NT2/D1 (cell line): ENCODE results near the gene TNFRSF1A.
A peak's percentile ranks its signal among the peaks of the same experiment; 100 is the strongest.

Experiments
- DNase-seq: peaks from one replicate; pipeline ENCODE4 v3.0.0-alpha.2; 2011; ENCODE audit warnings: low read depth, low spot score
- H3K27me3 ChIP-seq: 2 replicates; pipeline ENCODE4 v1.6.0; 2011; ENCODE audit warnings: mild to moderate bottlenecking; ENCODE audit not compliant: insufficient read length, insufficient read depth
- H3K36me3 ChIP-seq: 2 replicates; pipeline ENCODE4 v1.6.1; 2011; ENCODE audit warnings: mild to moderate bottlenecking, low read length, mixed read lengths; ENCODE audit not compliant: insufficient read depth, insufficient read length
- H3K4me1 ChIP-seq: 2 replicates; pipeline ENCODE4 v1.5.1; 2011; ENCODE audit not compliant: insufficient read depth, insufficient read length
- H3K4me3 ChIP-seq: 2 replicates; pipeline ENCODE4 v1.5.1; 2011; ENCODE audit warnings: low read depth; ENCODE audit not compliant: insufficient read length
- H3K9ac ChIP-seq: 2 replicates; pipeline ENCODE4 v1.6.0; 2011; ENCODE audit warnings: low read depth; ENCODE audit not compliant: insufficient read length
- H3K9me3 ChIP-seq: 2 replicates; pipeline ENCODE4 v1.5.1; 2011; ENCODE audit warnings: mild to moderate bottlenecking, low read length; ENCODE audit not compliant: insufficient read depth
- SUZ12 ChIP-seq: IDR thresholded peaks from 2 replicates; pipeline ENCODE4 v1.6.1; 2011; ENCODE audit not compliant: insufficient read length, insufficient read depth; ENCODE audit errors: extremely low read depth
- YY1 ChIP-seq: IDR thresholded peaks from 2 replicates; pipeline ENCODE4 v1.6.1; 2011; ENCODE audit not compliant: insufficient read length, insufficient read depth
- ZNF274 ChIP-seq: IDR thresholded peaks from 2 replicates; pipeline ENCODE4 v1.6.1; 2011; ENCODE audit warnings: mild to moderate bottlenecking, low read depth, low read length

TNFRSF1A gene

GRCh38 chr12:6378709-6379472 is 37.0 kb upstream of the TNFRSF1A start:
- no peaks in the 10 kb centered on the region for H3K36me3 ChIP-seq
- H3K4me1 ChIP-seq: peaks cover 42% of the 10 kb centered on the region
- DNase-seq: no peak

GRCh38 chr12:6377667-6377994 is 35.8 kb upstream of the TNFRSF1A start:
- Histone ChIP-seq H3K9me3 (no peaks in the 10 kb centered on the region), H3K4me1 (peaks cover 42% of the 10 kb centered on the region), H3K4me3 (no peak overlapping the region), H3K36me3 (no peaks in the 10 kb centered on the region), H3K27me3 (peaks cover 16% of the 10 kb centered on the region), H3K9ac (no peak overlapping the region)
- no peak for DNase-seq
- no peak for TF ChIP-seq SUZ12
- TF ChIP-seq ZNF274: no peak
- no peak for TF ChIP-seq YY1

More at GRCh38 chr12:6378709-6379472, 37.0 kb upstream of the TNFRSF1A start:
- Histone ChIP-seq H3K9ac (no peak overlapping the region), H3K9me3 (no peaks in the 10 kb centered on the region), H3K4me3 (no peak overlapping the region), H3K27me3 (peaks cover 23% of the 10 kb centered on the region)
- TF ChIP-seq ZNF274 (no peak), YY1 (no peak), SUZ12 (no peak)

- H3K36me3 ChIP-seq: no peaks in the 10 kb centered on the region
- TF ChIP-seq ZNF274 (no peak), YY1 (no peak), SUZ12 (no peak)
- no peak for DNase-seq
- H3K27me3 ChIP-seq: peaks cover 14% of the 10 kb centered on the region
- H3K4me3 ChIP-seq: no peak overlapping the region
- H3K9me3 ChIP-seq: no peaks in the 10 kb centered on the region
- H3K9ac ChIP-seq: peak overlapping the region; percentile 87
- H3K4me1 ChIP-seq: peaks cover 38% of the 10 kb centered on the region
These were observed 35.2 kb upstream of the TNFRSF1A start for GRCh38 chr12:6376870-6377666.

GRCh38 chr12:6376079-6376869 is 34.4 kb upstream of the TNFRSF1A start:
- H3K27me3 ChIP-seq: peaks cover 14% of the 10 kb centered on the region
- H3K36me3 ChIP-seq: no peaks in the 10 kb centered on the region
- TF ChIP-seq YY1 (no peak), ZNF274 (no peak), SUZ12 (no peak)
- peaks cover 38% of the 10 kb centered on the region for H3K4me1 ChIP-seq
- peak overlapping the region; percentile 29 for H3K4me3 ChIP-seq
- DNase-seq: peak; percentile 91
- peak overlapping the region; percentile 87 for H3K9ac ChIP-seq
- no peaks in the 10 kb centered on the region for H3K9me3 ChIP-seq

GRCh38 chr12:6375269-6376078 is 33.6 kb upstream of the TNFRSF1A start, which contains the start of gene SCNN1A:
Gene SCNN1A, minus strand, starts transcription at chr12:6375563. Its CDS starts 780 bp downstream, at chr12:6374783.
- Histone ChIP-seq H3K27me3 (peaks cover 14% of the 10 kb centered on the region), H3K9ac (peak within 1 kb of the TSS; percentile 87), H3K36me3 (no peaks in the 10 kb centered on the region), H3K4me3 (peak within 1 kb of the TSS; percentile 29), H3K4me1 (peaks cover 43% of the 10 kb centered on the region), H3K9me3 (no peaks in the 10 kb centered on the region)
- TF ChIP-seq SUZ12 (no peak), YY1 (no peak), ZNF274 (no peak)
- DNase-seq: peak; percentile 77

- Histone ChIP-seq H3K27me3 (peaks cover 14% of the 10 kb centered on the region), H3K36me3 (no peaks in the 10 kb centered on the region), H3K9me3 (no peaks in the 10 kb centered on the region), H3K4me1 (peaks cover 50% of the 10 kb centered on the region), H3K9ac (peak overlapping the region; percentile 75), H3K4me3 (peak overlapping the region; percentile 29)
- DNase-seq: no peak
- TF ChIP-seq ZNF274: no peak
- TF ChIP-seq SUZ12: no peak
- no peak for TF ChIP-seq YY1
These were observed 32.9 kb upstream of the TNFRSF1A start for GRCh38 chr12:6374786-6375160.
